Measurements from ENCODE around the gene SLIT3.

GRCh38 chr5:169195601-169196000 is 105.3 kb downstream of the SLIT3 start:
- TF ChIP-seq POLR2AphosphoS5 (IDR thresholded peaks at IDR 0.05; ENCODE audit: low read depth, low read length) (no peak), CTCF (IDR thresholded peaks at IDR 0.05 in 2 of 3, conservative IDR thresholded peaks at IDR 0.05 in 1 of 3; ENCODE audit: borderline replicate concordance in 1 of 3, insufficient read depth in 1 of 3, low read depth in 2 of 3, low read length in 2 of 3) (no peak), ZNF274 (IDR thresholded peaks at IDR 0.05; ENCODE audit: low read depth, low read length) (no peak), POLR2A (IDR thresholded peaks at IDR 0.05; ENCODE audit: borderline replicate concordance, extremely low read depth, insufficient read depth, insufficient read length) (no peak), SP1 (IDR thresholded peaks at IDR 0.05; ENCODE audit: low read depth) (no peak), SIN3A (IDR thresholded peaks at IDR 0.05; ENCODE audit: low read depth) (no peak), CEBPB (IDR thresholded peaks at IDR 0.05; ENCODE audit: low read depth) (no peak), ZFX (IDR thresholded peaks at IDR 0.05) (no peak), MAX (IDR thresholded peaks at IDR 0.05) (no peak), EGR1 (IDR thresholded peaks at IDR 0.05; ENCODE audit: low read depth) (no peak), YY1 (IDR thresholded peaks at IDR 0.05; ENCODE audit: extremely low read depth, insufficient replicate concordance, low read depth, low read length) (no peak)

Data from HCT116 (cell line).